WTC11 (cell line): ENCODE results near the gene RPUSD2. TPM values are rescaled to one million over a fixed set of nuclear protein-coding genes. Genes with fewer than 3 reads are reported as not detected.

Experiments
- ATAC-seq: fragments of 200-7000 bp; cut with Tn5 transposase; 2 replicates; pipeline ENCODE4 v1.10.0; 2021; ENCODE audit warnings: mild to moderate bottlenecking, moderate library complexity
- CTCF ChIA-PET: fragments of 300-600 bp; sonication (Branson Sonifier 250); formaldehyde crosslinking; loops from one replicate; lab custom pipeline; 2021; ENCODE audit warnings: antibody characterized with exemption; lab: Charles Lee
- POLR2A ChIA-PET: fragments of 350-600 bp; sonication (Branson Sonifier 250); formaldehyde crosslinking; loops from one replicate; lab custom pipeline; 2021; ENCODE audit warnings: antibody characterized with exemption; lab: Charles Lee
- DNase-seq: peaks from one replicate; pipeline ENCODE4 v3.0.0; 2021; ENCODE audit warnings: low spot score
- H3K27ac Mint-ChIP-seq: 2 replicates; pipeline ENCODE4 v1.8.0; 2021; ENCODE audit warnings: mixed read lengths
- H3K27me3 Mint-ChIP-seq: 2 replicates; pipeline ENCODE4 v1.8.0; 2021; ENCODE audit warnings: low read depth, mild to moderate bottlenecking, moderate library complexity, mixed read lengths
- H3K36me3 Mint-ChIP-seq: 2 replicates; pipeline ENCODE4 v1.8.0; 2021; ENCODE audit warnings: mixed read lengths
- H3K4me1 Mint-ChIP-seq: 2 replicates; pipeline ENCODE4 v1.8.0; 2022; ENCODE audit warnings: mixed read lengths
- H3K4me3 Mint-ChIP-seq: 2 replicates; pipeline ENCODE4 v1.8.0; 2021; ENCODE audit warnings: mild to moderate bottlenecking, moderate library complexity, mixed read lengths
- H3K9me3 Mint-ChIP-seq: 2 replicates; pipeline ENCODE4 v1.8.0; 2021; ENCODE audit warnings: mixed read lengths
- ATF1 ChIP-seq: sonication (generic); formaldehyde crosslinking; IDR thresholded peaks from 2 replicates; pipeline ENCODE4 v1.8.1; 2023; ENCODE audit warnings: mild to moderate bottlenecking, moderate library complexity, missing genetic modification reagents
- CBFB ChIP-seq: sonication (generic); formaldehyde crosslinking; IDR thresholded peaks from 2 replicates; pipeline ENCODE4 v1.8.1; 2022; ENCODE audit warnings: mild to moderate bottlenecking, low read depth, missing genetic modification reagents
- ELF4 ChIP-seq: sonication (generic); formaldehyde crosslinking; IDR thresholded peaks from 2 replicates; pipeline ENCODE4 v1.8.1; 2022; ENCODE audit warnings: low read depth, mild to moderate bottlenecking, moderate library complexity, missing genetic modification reagents
- FOXP1 ChIP-seq: sonication (generic); formaldehyde crosslinking; IDR thresholded peaks from 2 replicates; pipeline ENCODE4 v1.8.0; 2022; ENCODE audit warnings: missing genetic modification reagents, mild to moderate bottlenecking, moderate library complexity, borderline replicate concordance
- NFATC4 ChIP-seq: fragments of 250-450 bp; sonication (Bioruptor Pico); IDR thresholded peaks from 2 replicates; pipeline ENCODE4 v1.9.0; 2021; ENCODE audit warnings: mild to moderate bottlenecking
- NR1H2 ChIP-seq: sonication (generic); formaldehyde crosslinking; IDR thresholded peaks from 2 replicates; pipeline ENCODE4 v1.9.0; 2021; ENCODE audit warnings: mild to moderate bottlenecking, moderate library complexity, missing genetic modification reagents
- OVOL2 ChIP-seq: fragments of 250-450 bp; sonication (Bioruptor Pico); IDR thresholded peaks from 2 replicates; pipeline ENCODE4 v1.9.0; 2021; ENCODE audit warnings: mild to moderate bottlenecking, borderline replicate concordance
- RELA ChIP-seq: sonication (generic); formaldehyde crosslinking; IDR thresholded peaks from 2 replicates; pipeline ENCODE4 v1.8.1; 2022; ENCODE audit warnings: missing genetic modification reagents, mild to moderate bottlenecking, borderline replicate concordance
- RORB ChIP-seq: fragments of 250-450 bp; sonication (Bioruptor Pico); IDR thresholded peaks from 2 replicates; pipeline ENCODE4 v1.9.0; 2021; ENCODE audit warnings: mild to moderate bottlenecking
- TEAD1 ChIP-seq: sonication (generic); formaldehyde crosslinking; IDR thresholded peaks from 2 replicates; pipeline ENCODE4 v1.8.0; 2022; ENCODE audit warnings: mild to moderate bottlenecking, missing genetic modification reagents
- TEAD4 ChIP-seq: sonication (generic); formaldehyde crosslinking; IDR thresholded peaks from 2 replicates; pipeline ENCODE4 v1.8.0; 2022; ENCODE audit warnings: mild to moderate bottlenecking, missing genetic modification reagents
- TP53 ChIP-seq: sonication (generic); formaldehyde crosslinking; IDR thresholded peaks from 2 replicates; pipeline ENCODE4 v1.8.1; 2023; ENCODE audit warnings: mild to moderate bottlenecking, missing genetic modification reagents
- ZNF138 ChIP-seq: sonication (generic); formaldehyde crosslinking; conservative IDR thresholded peaks from 2 replicates; pipeline ENCODE4 v1.8.1; 2022; ENCODE audit warnings: mild to moderate bottlenecking, moderate library complexity, missing genetic modification reagents
- ZNF232 ChIP-seq: sonication (generic); formaldehyde crosslinking; IDR thresholded peaks from 2 replicates; pipeline ENCODE4 v1.8.0; 2022; ENCODE audit warnings: mild to moderate bottlenecking, missing genetic modification reagents
- total RNA-seq: library from RNA; stranded (reverse); gene quantifications from 3 replicates; pipeline ENCODE4 v1.2.3, GENCODE V29; 2021
- TF ChIP-seq, protein P1 (sequence below): sonication (generic); formaldehyde crosslinking; IDR thresholded peaks from 2 replicates; pipeline ENCODE4 v1.8.1; 2023; ENCODE audit warnings: mild to moderate bottlenecking, missing genetic modification reagents, moderate library complexity
- TF ChIP-seq, protein P2 (sequence below): sonication (generic); formaldehyde crosslinking; IDR thresholded peaks from 2 replicates; pipeline ENCODE4 v1.8.0; 2022; ENCODE audit warnings: missing genetic modification reagents
- TF ChIP-seq, protein P3 (sequence below): sonication (generic); formaldehyde crosslinking; IDR thresholded peaks from 2 replicates; pipeline ENCODE4 v1.8.1; 2023; ENCODE audit warnings: mild to moderate bottlenecking, missing genetic modification reagents
- TF ChIP-seq, protein P4 (sequence below): sonication (generic); formaldehyde crosslinking; IDR thresholded peaks from 2 replicates; pipeline ENCODE4 v1.8.0; 2023; ENCODE audit warnings: missing genetic modification reagents, mild to moderate bottlenecking, borderline replicate concordance
- TF ChIP-seq, protein P5 (sequence below): sonication (generic); formaldehyde crosslinking; IDR thresholded peaks from 2 replicates; pipeline ENCODE4 v1.8.0; 2022; ENCODE audit warnings: mild to moderate bottlenecking, missing genetic modification reagents
- TF ChIP-seq, protein P6 (sequence below): sonication (generic); formaldehyde crosslinking; IDR thresholded peaks from 2 replicates; pipeline ENCODE4 v1.8.0; 2022; ENCODE audit warnings: mild to moderate bottlenecking, missing genetic modification reagents
- TF ChIP-seq, protein P7 (sequence below): sonication (generic); formaldehyde crosslinking; IDR thresholded peaks from 2 replicates; pipeline ENCODE4 v1.8.1; 2022; ENCODE audit warnings: mild to moderate bottlenecking, moderate library complexity, missing genetic modification reagents

RPUSD2 gene
- total RNA-seq, 1 experiment from 2014 or later, result 30.8 TPM

DNA sequence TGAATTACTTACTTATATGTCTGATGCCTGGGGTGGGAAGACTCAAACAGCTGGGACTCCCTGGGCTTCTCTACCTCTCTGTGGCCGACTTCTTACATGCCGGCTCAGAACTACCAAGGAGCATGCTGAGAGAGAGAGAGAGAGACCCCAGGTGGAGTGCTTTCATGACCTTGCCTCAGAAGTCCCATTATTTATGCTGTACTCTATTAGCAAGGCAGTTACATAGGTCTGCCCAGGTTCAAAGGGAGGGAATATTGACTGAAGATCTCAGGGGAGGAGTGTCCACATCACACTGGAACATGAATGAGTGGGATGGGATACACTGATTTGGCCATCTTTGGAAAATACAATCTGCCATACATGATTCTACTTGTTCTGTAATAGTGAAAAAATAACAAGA, 20.5 kb upstream of the RPUSD2 start:
- DNase-seq (no peak), ATAC-seq (no peak)
- ChIA-PET CTCF (no interaction called here), POLR2A (interaction anchor here (0.6 kb wide), 1 partner anchor 303 kb away, joined by 6 read pairs; no protein-coding TSS in a partner anchor)
- Mint-ChIP-seq H3K9me3 (no peaks in the 10 kb centered on the region), H3K36me3 (peaks cover 3% of the 10 kb centered on the region; the same call in 1 of the 2 replicates), H3K4me3 (no peak overlapping the region), H3K27ac (no peak overlapping the region), H3K4me1 (peaks cover 10% of the 10 kb centered on the region), H3K27me3 (no peaks in the 10 kb centered on the region)
- TF ChIP-seq TP53 (CRISPR knock-in tag) (no peak), ATF1 (CRISPR knock-in tag) (no peak)

DNA sequence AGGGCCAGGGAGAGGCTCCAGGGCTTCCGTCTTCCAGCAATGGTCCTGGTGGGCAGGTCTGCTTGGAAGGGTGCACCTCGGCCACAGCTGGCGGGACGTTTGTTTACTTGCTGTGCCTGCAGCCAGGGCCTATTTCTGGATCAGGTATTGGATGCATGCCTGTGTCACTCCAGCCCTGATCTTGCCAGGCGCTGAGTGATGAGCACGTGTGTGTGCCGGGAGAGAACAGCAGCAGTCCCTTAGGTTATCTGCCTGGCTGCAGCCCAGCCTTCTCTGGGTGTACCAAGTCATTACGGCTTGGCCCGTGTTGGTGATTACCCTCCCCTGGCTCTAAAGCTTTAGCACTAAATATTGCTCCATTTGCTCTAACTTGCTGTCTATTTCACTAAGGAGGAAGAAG, 19.2 kb upstream of the RPUSD2 start:
- CTCF ChIA-PET, result no interaction called here
- H3K36me3 Mint-ChIP-seq, result peaks cover 3% of the 10 kb centered on the region; the same call in 1 of the 2 replicates

More for the DNA sequence above, 19.2 kb upstream of the RPUSD2 start:
- POLR2A ChIA-PET, result no interaction called here
- no peak for DNase-seq
- H3K4me3 Mint-ChIP-seq, result no peak overlapping the region
- no peak for TF ChIP-seq ZNF138 (CRISPR knock-in tag)
- no peak for TF ChIP-seq NR1H2
- no peak for TF ChIP-seq ELF4
- TF ChIP-seq, protein P1, sequence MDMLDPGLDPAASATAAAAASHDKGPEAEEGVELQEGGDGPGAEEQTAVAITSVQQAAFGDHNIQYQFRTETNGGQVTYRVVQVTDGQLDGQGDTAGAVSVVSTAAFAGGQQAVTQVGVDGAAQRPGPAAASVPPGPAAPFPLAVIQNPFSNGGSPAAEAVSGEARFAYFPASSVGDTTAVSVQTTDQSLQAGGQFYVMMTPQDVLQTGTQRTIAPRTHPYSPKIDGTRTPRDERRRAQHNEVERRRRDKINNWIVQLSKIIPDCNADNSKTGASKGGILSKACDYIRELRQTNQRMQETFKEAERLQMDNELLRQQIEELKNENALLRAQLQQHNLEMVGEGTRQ (CRISPR knock-in tag), result no peak
- TF ChIP-seq TEAD4 (CRISPR knock-in tag), result no peak
- TF ChIP-seq, protein P2, sequence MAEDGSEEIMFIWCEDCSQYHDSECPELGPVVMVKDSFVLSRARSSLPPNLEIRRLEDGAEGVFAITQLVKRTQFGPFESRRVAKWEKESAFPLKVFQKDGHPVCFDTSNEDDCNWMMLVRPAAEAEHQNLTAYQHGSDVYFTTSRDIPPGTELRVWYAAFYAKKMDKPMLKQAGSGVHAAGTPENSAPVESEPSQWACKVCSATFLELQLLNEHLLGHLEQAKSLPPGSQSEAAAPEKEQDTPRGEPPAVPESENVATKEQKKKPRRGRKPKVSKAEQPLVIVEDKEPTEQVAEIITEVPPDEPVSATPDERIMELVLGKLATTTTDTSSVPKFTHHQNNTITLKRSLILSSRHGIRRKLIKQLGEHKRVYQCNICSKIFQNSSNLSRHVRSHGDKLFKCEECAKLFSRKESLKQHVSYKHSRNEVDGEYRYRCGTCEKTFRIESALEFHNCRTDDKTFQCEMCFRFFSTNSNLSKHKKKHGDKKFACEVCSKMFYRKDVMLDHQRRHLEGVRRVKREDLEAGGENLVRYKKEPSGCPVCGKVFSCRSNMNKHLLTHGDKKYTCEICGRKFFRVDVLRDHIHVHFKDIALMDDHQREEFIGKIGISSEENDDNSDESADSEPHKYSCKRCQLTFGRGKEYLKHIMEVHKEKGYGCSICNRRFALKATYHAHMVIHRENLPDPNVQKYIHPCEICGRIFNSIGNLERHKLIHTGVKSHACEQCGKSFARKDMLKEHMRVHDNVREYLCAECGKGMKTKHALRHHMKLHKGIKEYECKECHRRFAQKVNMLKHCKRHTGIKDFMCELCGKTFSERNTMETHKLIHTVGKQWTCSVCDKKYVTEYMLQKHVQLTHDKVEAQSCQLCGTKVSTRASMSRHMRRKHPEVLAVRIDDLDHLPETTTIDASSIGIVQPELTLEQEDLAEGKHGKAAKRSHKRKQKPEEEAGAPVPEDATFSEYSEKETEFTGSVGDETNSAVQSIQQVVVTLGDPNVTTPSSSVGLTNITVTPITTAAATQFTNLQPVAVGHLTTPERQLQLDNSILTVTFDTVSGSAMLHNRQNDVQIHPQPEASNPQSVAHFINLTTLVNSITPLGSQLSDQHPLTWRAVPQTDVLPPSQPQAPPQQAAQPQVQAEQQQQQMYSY (CRISPR knock-in tag), result no peak
- no peak for TF ChIP-seq OVOL2 (CRISPR knock-in tag)
- TF ChIP-seq, protein P3, sequence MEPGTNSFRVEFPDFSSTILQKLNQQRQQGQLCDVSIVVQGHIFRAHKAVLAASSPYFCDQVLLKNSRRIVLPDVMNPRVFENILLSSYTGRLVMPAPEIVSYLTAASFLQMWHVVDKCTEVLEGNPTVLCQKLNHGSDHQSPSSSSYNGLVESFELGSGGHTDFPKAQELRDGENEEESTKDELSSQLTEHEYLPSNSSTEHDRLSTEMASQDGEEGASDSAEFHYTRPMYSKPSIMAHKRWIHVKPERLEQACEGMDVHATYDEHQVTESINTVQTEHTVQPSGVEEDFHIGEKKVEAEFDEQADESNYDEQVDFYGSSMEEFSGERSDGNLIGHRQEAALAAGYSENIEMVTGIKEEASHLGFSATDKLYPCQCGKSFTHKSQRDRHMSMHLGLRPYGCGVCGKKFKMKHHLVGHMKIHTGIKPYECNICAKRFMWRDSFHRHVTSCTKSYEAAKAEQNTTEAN (CRISPR knock-in tag), result no peak
- TF ChIP-seq FOXP1 (CRISPR knock-in tag), result no peak
- no peak for TF ChIP-seq NFATC4 (CRISPR knock-in tag)
- no peak for TF ChIP-seq RELA (CRISPR knock-in tag)
- TF ChIP-seq, protein P4, sequence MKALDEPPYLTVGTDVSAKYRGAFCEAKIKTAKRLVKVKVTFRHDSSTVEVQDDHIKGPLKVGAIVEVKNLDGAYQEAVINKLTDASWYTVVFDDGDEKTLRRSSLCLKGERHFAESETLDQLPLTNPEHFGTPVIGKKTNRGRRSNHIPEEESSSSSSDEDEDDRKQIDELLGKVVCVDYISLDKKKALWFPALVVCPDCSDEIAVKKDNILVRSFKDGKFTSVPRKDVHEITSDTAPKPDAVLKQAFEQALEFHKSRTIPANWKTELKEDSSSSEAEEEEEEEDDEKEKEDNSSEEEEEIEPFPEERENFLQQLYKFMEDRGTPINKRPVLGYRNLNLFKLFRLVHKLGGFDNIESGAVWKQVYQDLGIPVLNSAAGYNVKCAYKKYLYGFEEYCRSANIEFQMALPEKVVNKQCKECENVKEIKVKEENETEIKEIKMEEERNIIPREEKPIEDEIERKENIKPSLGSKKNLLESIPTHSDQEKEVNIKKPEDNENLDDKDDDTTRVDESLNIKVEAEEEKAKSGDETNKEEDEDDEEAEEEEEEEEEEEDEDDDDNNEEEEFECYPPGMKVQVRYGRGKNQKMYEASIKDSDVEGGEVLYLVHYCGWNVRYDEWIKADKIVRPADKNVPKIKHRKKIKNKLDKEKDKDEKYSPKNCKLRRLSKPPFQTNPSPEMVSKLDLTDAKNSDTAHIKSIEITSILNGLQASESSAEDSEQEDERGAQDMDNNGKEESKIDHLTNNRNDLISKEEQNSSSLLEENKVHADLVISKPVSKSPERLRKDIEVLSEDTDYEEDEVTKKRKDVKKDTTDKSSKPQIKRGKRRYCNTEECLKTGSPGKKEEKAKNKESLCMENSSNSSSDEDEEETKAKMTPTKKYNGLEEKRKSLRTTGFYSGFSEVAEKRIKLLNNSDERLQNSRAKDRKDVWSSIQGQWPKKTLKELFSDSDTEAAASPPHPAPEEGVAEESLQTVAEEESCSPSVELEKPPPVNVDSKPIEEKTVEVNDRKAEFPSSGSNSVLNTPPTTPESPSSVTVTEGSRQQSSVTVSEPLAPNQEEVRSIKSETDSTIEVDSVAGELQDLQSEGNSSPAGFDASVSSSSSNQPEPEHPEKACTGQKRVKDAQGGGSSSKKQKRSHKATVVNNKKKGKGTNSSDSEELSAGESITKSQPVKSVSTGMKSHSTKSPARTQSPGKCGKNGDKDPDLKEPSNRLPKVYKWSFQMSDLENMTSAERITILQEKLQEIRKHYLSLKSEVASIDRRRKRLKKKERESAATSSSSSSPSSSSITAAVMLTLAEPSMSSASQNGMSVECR (CRISPR knock-in tag), result no peak
- TF ChIP-seq TEAD1, result no peak
- no peak for TF ChIP-seq CBFB (CRISPR knock-in tag)
- TF ChIP-seq, protein P5, sequence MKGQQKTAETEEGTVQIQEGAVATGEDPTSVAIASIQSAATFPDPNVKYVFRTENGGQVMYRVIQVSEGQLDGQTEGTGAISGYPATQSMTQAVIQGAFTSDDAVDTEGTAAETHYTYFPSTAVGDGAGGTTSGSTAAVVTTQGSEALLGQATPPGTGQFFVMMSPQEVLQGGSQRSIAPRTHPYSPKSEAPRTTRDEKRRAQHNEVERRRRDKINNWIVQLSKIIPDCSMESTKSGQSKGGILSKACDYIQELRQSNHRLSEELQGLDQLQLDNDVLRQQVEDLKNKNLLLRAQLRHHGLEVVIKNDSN (CRISPR knock-in tag), result no peak
- TF ChIP-seq, protein P6, sequence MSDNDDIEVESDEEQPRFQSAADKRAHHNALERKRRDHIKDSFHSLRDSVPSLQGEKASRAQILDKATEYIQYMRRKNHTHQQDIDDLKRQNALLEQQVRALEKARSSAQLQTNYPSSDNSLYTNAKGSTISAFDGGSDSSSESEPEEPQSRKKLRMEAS (CRISPR knock-in tag), result no peak
- TF ChIP-seq, protein P7, sequence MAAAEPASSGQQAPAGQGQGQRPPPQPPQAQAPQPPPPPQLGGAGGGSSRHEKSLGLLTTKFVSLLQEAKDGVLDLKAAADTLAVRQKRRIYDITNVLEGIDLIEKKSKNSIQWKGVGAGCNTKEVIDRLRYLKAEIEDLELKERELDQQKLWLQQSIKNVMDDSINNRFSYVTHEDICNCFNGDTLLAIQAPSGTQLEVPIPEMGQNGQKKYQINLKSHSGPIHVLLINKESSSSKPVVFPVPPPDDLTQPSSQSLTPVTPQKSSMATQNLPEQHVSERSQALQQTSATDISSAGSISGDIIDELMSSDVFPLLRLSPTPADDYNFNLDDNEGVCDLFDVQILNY (CRISPR knock-in tag), result no peak
- no peak for TF ChIP-seq ZNF232 (CRISPR knock-in tag)
- TF ChIP-seq RORB, result no peak
- TF ChIP-seq, all 79 proteins: peak for 0
- ATAC-seq, result no peak
- peaks cover 23% of the 10 kb centered on the region for H3K4me1 Mint-ChIP-seq
- H3K27ac Mint-ChIP-seq, result no peak overlapping the region
- H3K9me3 Mint-ChIP-seq, result no peaks in the 10 kb centered on the region
- no peaks in the 10 kb centered on the region for H3K27me3 Mint-ChIP-seq
